Inferior parietal cortex (tissue), 1 donor: ENCODE measurements around the gene DPH5.
"Not testable (repeated sequence)": the region's sequence is repeated elsewhere in the genome, so short reads cannot be mapped to it uniquely, and the experiment has no call there.

Experiments used
- DNase-seq: peaks from one replicate; pipeline ENCODE4 v3.0.0-alpha.2; 2016; ENCODE audit errors: extremely low spot score

Gene DPH5

DNA sequence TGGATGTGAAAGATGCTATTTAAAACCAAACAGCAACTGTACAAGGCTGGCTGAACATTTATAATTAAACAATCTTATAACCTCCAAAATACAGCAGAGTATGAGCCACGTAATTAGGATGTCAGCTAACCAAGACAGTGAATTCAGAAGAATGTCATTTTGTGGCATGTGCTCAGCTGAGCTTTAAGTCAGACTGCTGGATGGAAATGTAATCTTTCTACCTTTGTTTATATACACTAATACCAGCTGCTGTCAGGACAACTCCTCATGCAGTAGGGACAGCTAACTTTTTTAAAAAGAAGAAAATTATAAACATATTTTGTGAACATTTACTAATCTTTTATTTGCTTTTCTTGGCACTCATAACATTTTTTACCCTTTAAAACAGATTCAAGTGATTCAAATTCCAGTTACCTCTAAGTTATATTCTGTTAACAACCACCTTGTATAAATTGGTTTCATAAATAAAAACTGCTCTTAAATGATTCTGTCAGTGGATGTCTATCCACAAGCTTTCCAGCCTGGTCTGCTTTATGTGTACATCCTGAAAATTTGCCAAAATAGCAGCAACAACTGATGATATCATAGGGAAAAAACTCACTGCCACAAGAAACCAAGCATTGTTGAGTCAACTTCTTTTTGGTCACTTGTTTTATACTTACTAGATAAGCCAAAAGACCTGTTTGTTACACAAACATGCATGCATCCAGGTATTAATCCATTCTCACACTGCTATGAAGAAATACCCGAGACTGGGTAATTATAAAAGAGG is 36.1 kb downstream of the DPH5 start:
- DNase-seq, result no peak

DNA sequence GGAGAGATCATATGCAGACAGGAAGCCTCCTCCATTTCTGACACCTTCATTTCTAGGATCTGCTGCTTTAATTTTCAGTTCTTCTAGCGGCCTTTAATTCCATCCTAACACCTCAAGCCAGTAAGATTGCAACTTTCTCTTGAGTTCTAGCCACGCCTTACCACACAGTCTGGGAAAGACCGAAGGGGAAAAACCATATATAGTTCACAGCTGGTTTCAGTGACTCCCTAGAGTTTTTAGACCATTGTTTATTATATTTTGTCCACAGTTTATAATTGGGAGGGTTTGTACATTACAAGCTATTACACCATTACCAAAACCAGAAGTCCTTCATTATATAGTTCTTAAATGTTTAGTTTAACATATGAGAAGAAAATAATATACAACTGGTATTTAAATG is 37.5 kb downstream of the DPH5 start:
- no peak for DNase-seq

DNA sequence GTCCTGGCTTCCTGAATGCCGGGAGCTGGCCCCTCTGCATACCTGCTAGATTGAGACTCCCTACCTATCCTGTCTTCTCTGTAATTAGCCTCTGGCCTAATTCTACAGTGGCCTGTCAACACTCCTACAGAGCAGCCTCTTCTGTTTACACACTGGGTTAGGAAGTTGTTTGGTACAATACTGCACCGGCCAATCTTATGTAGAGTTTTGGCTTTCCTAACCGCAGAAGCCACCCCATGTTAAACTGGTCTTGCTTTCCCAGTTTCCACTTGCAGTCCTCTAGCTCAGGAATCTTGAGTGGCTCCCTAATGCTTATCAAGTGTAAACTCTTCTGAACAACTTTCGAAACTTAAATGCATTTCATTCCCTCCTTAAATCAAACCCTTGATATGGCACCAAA is 42.8 kb downstream of the DPH5 start:
- no peak for DNase-seq

DNA sequence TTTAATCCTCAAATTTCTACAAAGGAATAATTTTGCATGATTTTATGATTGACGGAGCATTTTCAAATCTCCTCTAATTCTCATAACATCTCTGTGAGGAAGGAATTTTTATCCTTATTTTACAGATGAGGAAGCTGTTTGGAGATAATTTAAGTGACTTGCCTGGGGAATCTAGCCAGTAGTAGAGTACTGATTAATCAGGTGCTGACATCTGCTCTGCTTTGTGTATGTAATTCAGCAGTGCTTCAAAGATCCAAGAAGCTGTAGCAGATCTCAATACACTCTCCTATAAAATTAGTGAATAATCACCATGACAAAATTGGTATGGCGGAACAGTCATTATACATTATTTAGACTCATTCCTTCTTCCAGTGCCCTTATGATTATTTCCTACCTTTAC is 46.0 kb downstream of the DPH5 start:
- DNase-seq, result no peak

DNA sequence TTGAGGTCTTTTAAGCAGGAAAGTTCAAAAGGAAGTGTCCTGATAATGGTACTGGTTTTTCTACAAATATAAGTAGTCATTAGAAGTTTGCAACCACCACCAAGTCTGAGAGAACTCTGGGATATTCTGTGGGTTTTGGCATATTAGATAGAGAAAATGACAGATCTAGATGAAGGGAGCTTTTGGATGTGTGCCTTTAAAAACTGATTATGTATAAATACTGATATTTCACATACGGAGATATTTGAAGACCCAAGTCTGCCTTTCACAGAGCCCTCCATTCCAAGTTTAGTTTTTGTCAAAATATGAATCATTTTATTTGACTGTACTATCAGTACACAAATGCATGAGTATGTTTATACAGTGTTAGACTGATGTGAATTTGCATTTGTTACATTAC is 48.6 kb downstream of the DPH5 start:
- DNase-seq, result no peak

GRCh38 chr1:100972185-100972584 is 53.4 kb downstream of the DPH5 start:
- DNase-seq, result no peak

DNA sequence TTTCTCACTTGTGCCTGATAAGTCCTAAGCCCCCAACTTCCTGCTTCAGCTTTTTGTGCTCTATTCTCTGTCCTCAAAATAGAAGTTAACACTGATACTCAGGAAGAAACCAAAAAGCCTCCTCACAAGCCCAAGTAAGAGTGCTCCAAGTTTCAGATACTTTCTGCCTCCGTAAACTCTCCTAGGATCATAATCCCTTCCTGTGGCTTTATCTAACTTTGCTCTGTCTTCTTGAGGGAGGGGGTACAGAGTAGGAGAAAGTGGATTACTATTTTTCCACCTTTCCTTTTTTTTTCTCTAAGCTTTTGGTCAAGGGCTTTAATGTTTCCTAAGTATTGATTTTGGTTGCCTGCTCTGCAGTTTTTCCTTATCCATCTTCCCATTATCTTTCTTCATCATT is 54.6 kb downstream of the DPH5 start:
- DNase-seq, result no peak

GRCh38 chr1:100969327-100969726 is 56.3 kb downstream of the DPH5 start:
- no peak for DNase-seq

DNA sequence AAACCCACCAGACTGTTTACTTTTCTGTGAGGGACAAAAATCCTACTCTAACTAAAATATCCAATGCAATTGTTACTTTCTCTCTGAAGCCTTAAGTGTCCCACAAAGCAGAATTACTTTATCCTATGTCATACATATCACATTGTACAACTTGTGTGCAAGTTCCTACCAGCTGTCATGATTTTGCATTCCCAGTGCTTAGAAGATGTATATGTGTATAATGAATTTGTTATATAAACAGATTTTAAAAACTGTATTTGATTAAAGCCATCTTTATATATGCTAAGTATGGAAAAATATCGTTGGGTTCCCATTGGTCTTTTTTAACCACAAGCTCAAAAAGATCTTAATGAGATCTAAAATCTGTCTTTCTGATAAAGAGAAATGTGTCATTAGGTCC is 57.0 kb downstream of the DPH5 start:
- no peak for DNase-seq

GRCh38 chr1:100960098-100960497 is 65.5 kb downstream of the DPH5 start:
- DNase-seq, result no peak

DNA sequence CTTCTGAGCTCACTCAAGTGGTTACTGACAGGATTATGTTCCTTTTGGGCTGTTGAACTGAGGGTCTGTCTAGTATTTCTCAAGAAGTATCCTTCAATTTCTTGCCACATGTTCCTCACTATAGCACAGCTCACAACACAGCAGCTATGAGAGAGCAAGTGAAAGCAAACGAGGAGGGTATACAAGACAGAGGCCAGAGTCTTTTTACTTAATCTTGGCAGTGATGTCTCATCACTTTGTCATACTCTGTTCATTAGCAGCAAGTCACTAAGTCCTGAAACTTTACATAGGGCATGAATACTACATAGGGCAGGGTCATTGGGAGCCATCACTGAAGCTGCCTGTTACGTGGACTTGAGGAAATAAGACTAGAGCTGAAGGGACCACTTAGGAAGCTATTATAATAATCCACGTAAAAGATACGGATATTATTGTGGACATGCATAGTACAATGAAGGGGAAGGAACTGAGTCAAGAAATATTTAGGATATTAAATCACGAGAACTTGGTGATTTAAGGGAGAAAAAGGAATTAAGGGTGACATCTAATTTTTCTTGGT is 66.0 kb downstream of the DPH5 start:
- no peak for DNase-seq

DNA sequence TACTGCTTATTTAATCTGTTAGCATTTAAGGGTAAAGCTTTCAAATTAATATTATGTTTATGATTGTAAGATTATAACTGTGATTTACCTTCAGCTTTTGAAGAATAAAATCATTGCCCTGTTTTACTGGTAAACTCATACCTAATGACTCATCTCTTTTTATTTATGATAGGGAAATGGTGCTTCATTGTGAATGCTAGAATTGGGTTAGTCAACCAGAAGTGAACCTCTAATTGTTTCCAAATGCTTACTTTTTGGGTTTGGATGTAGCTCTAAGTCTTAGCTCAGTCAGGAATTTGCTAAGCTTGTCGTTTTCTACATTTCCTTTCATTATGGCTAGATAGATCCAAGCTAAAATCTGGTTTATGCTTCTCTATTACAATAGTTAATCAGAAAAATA is 70.3 kb downstream of the DPH5 start:
- no peak for DNase-seq

DNA sequence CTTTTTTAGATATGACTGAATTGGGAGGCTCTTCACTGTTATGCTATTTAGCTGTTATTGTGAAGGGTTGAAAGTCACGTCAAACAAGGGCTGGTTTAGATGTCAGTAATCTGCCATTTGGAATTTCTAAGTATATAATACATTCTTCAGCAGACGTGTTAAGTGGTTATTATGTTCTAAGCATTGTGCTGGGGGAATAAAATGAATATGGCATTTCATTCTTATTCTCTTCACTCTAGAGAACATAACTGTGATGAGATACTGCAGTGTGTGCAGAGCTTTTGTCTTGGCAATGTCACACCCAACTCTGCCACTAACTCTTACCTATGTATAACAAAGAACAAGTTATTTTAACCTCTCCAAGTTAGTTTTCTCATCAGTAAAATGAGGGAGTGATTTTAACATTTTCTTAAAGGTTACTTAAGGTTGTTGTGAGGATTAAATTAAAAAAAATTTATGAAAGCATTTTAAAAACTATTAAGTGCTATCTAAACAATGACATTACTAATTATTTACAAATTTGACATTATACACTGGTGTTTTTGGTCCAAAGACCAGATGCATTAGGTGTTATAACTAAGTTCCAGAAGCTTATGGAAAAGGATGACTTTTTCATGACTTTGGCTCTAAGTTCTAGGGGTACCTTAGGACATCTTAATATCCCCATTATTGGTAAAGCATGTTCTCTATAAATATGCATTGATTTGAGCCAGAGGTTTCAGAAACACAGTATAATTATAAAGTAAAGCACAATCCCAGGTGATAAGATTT is 71.4 kb downstream of the DPH5 start:
- DNase-seq, result no peak

DNA sequence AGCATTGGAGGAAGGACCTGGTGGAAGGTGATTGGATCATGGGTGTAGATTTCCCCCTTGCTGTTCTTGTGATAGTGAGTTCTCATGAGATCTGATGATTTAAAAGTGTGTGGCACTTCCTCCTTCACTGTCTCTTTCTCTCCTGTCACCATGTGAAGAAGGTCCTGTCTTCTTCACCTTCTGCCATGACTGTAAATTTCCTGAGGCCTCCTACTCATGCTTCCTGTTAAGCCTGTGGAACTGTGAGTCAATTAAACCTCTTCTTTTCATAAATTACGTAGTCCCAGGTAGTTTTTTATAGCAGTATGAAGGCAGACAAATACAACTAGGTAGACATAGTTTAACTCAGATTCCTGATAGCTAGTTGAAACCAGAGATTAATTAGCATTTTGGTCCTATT is 72.6 kb downstream of the DPH5 start:
- not testable (repeated sequence) for DNase-seq

GRCh38 chr1:100952104-100952745 is 73.4 kb downstream of the DPH5 start:
- DNase-seq, result no peak

GRCh38 chr1:100950781-100951180 is 74.8 kb downstream of the DPH5 start:
- no peak for DNase-seq

DNA sequence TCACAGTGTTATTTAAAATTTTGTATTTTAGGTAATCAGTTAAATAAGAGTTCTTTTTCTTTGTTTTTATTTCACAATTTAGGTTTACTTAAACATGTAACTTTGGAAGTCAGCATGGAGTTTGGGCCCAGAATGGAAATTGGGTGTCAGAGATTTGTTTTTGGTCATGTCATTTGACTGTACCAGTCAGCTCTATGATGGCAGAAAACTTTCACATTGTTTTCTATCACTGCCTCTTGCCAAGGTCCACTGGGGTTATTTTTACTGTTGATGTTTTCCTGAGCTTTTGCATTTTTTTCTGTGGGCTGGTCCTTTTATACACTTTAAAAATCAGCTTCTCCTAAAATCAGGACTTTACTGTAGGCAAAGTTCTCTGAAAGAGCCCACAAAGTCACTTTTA is 75.2 kb downstream of the DPH5 start:
- DNase-seq, result no peak

DNA sequence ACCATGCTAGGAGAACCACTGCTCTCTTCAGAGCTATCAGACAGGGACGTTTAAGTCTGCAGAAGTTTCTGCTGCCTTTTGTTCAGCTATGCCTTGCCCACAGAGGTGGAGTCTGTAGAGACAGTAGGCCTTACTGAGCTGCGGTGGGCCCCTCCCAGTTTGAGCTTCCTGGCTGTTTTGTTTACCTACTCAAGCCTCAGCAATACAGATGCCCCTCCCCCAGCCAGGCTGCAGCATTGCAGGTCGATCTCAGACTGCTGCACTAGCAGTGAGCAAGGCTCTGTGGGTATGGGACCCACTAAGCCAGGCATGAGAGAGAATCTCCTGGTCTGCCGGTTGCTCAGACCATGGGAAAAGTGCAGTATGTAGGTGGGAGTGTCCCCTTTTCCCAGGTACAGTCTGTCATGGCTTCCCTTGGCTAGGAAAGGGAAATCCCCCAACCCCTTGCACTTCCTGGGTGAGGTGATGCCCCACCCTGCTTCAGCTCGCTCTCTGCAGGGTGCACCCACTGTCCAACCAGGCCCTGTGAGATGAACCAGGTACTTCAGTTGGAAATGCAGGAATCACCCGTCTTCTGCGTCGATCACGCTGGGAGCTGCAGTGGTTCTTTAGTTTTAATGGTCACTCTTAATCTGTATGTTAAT is 75.9 kb downstream of the DPH5 start:
- DNase-seq, result not testable (repeated sequence)

DNA sequence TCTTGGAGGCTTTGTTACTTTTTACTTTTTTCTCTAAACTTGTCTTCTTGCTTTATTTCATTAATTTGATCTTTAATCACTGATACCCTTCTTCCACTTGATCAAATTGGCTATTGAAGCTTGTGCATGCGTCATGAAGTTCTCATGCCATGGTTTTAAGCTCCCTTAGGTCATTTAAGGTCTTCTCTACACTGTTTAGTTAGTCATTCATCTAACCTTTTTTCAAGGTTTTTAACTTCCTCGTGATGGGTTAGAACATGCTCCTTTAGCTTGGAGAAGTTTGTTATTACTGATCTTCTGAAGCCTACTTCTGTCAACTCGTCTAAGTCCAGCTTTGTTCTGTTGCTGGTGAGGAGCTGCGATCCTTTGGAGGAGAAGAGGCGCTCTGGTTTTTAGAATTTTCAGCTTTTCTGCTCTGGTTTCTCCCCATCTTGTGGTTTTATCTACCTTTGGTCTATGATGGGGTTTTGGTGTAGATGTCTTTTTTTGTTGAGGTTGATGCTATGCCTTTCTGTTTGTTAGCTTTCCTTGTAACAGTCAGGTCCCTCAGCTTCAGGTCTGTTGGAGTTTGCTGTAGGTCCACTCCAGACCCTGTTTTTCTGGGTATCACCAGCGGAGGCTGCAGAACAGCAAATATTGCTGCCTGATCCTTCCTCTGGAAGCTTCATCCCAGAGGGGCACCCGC is 76.7 kb downstream of the DPH5 start:
- DNase-seq, result not testable (repeated sequence)

DNA sequence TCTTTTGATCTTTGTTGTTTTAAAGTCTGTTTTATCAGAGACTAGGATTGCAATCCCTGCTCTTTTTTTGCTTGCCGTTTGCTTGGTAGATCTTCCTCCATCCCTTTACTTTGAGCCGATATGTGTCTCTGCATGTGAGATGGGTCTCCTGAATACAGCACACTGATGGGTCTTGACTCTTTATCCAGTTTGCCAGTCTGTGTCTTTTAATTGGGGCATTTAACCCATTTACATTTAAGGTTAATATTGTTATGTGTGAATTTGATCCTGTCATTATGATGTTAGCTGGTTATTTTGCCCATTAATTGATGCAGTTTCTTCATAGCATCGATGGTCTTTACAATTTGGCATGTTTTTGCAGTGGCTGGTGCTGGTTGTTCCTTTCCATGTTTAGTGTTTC is 77.8 kb downstream of the DPH5 start:
- not testable (repeated sequence) for DNase-seq

GRCh38 chr1:100946064-100946463 is 79.5 kb downstream of the DPH5 start:
- DNase-seq, result not testable (repeated sequence)
